Calu3 (cell line): Measurements from ENCODE around the gene MIEF2. TPM values are rescaled to one million over a fixed set of nuclear protein-coding genes. Genes with fewer than 3 reads are reported as not detected.
"Not testable (repeated sequence)": the region's sequence is repeated elsewhere in the genome, so short reads cannot be mapped to it uniquely, and the experiment has no call there.

Experiments
- BruUV-seq: library from RNA; stranded (reverse); fragments of 400-500 nt; replicated peaks from 2 replicates; lab custom pipeline; 2021; lab: Mats Ljungman, UMichigan
- CTCF ChIA-PET: fragments of 300-600 bp; sonication (Branson Sonifier 250); formaldehyde crosslinking; loops from one replicate; lab custom pipeline; 2022; ENCODE audit warnings: antibody characterized with exemption; lab: Charles Lee
- DNase-seq: peaks from one replicate; pipeline ENCODE4 v3.0.0; 2022
- H3K27ac Mint-ChIP-seq: one replicate; pipeline ENCODE4 v1.8.0; 2022; ENCODE audit warnings: mixed read lengths; ENCODE audit not compliant: unreplicated experiment
- H3K27me3 Mint-ChIP-seq: one replicate; pipeline ENCODE4 v1.8.0; 2022; ENCODE audit warnings: mixed read lengths; ENCODE audit not compliant: unreplicated experiment
- H3K36me3 Mint-ChIP-seq: one replicate; pipeline ENCODE4 v1.8.0; 2022; ENCODE audit warnings: mild to moderate bottlenecking, moderate library complexity, mixed read lengths; ENCODE audit not compliant: insufficient read depth, unreplicated experiment
- H3K4me1 Mint-ChIP-seq: one replicate; pipeline ENCODE4 v1.8.0; 2022; ENCODE audit warnings: mild to moderate bottlenecking, low read depth, mixed read lengths; ENCODE audit not compliant: unreplicated experiment
- H3K4me3 Mint-ChIP-seq: one replicate; pipeline ENCODE4 v1.8.0; 2022; ENCODE audit warnings: mild to moderate bottlenecking, low read depth, moderate library complexity, mixed read lengths; ENCODE audit not compliant: unreplicated experiment
- H3K9me3 Mint-ChIP-seq: one replicate; pipeline ENCODE4 v1.8.0; 2022; ENCODE audit warnings: low read depth, mixed read lengths; ENCODE audit not compliant: unreplicated experiment
- intact Hi-C: fragments of 100-400 bp; cut with micrococcal nuclease; formaldehyde crosslinking; loops from one replicate; pipeline ENCODE4 v1.10.0; 2022; ENCODE audit not compliant: unreplicated experiment
- total RNA-seq: library from RNA; stranded (reverse); gene quantifications from 2 replicates; pipeline ENCODE4 v1.2.3, GENCODE V29; 2022
- TF ChIP-seq, protein P1 (sequence below): fragments of 200-600 bp; IDR thresholded peaks from one replicate; pipeline ENCODE4 v1.8.0; 2022; ENCODE audit warnings: antibody characterized with exemption; ENCODE audit not compliant: unreplicated experiment

Gene MIEF2
- total RNA-seq, 1 experiment from 2014 or later: 13.3 TPM

DNA sequence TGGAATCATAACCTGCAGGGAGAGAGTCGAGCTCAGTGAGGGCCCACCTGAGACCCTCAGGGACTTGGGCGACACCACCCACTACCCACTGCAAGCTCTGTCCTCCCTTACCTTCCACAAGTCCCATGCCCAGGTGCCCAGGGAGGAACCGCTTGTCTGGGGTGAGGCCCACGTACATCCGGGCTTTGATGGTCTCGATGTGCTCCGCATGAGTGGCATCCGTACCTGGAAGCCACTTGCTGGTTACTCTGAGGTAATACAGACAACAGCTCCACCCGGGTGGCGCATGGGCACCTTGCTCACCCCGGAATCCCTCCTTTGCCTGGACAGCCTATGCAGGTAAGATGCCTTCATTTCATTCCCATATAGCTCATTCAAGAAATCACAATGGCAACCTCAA lies 24.8 kb downstream of the MIEF2 start:
- DNase-seq: no peak
- Mint-ChIP-seq H3K9me3 (no peaks in the 10 kb centered on the region), H3K27ac (no peak overlapping the region), H3K36me3 (peaks cover 21% of the 10 kb centered on the region), H3K4me3 (no peak overlapping the region), H3K27me3 (no peaks in the 10 kb centered on the region), H3K4me1 (no peaks in the 10 kb centered on the region)
- intact Hi-C loops: no loop called here
- BruUV-seq: no TSS peak
- CTCF ChIA-PET: no interaction called here
- TF ChIP-seq, protein P1, sequence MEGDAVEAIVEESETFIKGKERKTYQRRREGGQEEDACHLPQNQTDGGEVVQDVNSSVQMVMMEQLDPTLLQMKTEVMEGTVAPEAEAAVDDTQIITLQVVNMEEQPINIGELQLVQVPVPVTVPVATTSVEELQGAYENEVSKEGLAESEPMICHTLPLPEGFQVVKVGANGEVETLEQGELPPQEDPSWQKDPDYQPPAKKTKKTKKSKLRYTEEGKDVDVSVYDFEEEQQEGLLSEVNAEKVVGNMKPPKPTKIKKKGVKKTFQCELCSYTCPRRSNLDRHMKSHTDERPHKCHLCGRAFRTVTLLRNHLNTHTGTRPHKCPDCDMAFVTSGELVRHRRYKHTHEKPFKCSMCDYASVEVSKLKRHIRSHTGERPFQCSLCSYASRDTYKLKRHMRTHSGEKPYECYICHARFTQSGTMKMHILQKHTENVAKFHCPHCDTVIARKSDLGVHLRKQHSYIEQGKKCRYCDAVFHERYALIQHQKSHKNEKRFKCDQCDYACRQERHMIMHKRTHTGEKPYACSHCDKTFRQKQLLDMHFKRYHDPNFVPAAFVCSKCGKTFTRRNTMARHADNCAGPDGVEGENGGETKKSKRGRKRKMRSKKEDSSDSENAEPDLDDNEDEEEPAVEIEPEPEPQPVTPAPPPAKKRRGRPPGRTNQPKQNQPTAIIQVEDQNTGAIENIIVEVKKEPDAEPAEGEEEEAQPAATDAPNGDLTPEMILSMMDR: no peak

DNA sequence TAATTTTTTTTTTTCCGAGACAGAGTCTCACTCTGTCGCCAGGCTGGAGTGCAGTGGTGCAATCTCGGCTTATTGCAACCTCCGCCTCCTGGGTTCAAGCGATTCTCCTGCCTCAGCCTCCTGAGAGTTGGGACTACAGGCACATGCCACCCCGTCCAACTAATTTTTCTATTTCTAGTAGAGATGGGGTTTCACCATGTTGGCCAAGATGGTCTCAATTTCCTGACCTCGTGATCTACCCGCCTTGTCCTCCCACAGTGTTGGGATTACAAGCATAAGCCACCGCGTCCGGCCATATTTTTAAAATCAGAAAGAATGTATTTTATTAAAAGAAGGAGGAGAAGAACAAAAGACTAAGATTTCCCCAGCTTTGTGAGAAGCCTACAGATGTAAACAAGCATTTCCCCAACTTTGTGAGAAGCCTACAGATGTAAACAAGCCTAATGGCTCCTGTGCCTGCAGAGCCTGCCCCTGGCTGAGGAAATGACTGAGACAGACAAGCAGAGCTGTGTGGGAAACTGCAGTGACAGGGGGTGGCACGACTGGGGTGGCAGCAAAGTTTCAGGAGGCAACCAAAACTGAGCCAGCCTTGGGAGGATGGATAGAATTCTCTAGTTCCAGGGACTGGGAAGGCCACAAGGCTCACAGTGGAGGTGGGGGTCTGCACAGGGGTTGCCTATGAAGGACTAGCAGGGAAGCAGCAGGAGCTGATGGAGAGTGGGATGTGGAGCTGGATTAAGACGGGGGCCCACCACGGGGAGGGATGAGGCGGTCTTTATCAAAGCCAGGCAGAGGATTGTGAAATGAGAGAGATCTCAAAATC lies 31.5 kb downstream of the MIEF2 start:
- Mint-ChIP-seq H3K27ac (no peak overlapping the region), H3K4me3 (no peak overlapping the region), H3K4me1 (no peaks in the 10 kb centered on the region), H3K9me3 (no peaks in the 10 kb centered on the region), H3K36me3 (peaks cover 20% of the 10 kb centered on the region), H3K27me3 (no peaks in the 10 kb centered on the region)
- TF ChIP-seq, protein P1: no peak
- CTCF ChIA-PET: no interaction called here
- intact Hi-C loops: no loop called here
- no TSS peak for BruUV-seq
- DNase-seq: no peak

DNA sequence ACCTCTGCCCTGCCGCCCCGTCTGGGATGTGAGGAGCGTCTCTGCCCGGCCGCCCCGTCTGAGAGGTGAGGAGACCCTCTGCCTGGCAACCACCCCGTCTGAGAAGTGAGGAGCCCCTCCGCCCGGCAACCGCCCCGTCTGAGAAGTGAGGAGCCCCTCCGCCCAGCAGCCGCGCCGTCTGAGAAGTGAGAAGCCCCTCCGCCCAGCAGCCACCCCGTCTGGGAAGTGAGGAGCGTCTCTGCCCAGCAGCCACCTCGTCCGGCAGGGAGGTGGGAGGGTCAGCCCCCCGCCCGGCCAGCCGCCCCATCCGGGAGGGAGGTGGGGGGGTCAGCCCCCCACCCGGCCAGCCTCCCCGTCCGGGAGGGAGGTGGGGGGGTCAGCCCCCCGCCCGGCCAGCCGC lies 37.6 kb downstream of the MIEF2 start:
- intact Hi-C loops, H3K4me1 Mint-ChIP-seq, CTCF ChIA-PET, DNase-seq, H3K27ac Mint-ChIP-seq, H3K9me3 Mint-ChIP-seq, BruUV-seq, H3K27me3 Mint-ChIP-seq, H3K4me3 Mint-ChIP-seq: not testable (repeated sequence)
- H3K36me3 Mint-ChIP-seq: peaks cover 27% of the 10 kb centered on the region

DNA sequence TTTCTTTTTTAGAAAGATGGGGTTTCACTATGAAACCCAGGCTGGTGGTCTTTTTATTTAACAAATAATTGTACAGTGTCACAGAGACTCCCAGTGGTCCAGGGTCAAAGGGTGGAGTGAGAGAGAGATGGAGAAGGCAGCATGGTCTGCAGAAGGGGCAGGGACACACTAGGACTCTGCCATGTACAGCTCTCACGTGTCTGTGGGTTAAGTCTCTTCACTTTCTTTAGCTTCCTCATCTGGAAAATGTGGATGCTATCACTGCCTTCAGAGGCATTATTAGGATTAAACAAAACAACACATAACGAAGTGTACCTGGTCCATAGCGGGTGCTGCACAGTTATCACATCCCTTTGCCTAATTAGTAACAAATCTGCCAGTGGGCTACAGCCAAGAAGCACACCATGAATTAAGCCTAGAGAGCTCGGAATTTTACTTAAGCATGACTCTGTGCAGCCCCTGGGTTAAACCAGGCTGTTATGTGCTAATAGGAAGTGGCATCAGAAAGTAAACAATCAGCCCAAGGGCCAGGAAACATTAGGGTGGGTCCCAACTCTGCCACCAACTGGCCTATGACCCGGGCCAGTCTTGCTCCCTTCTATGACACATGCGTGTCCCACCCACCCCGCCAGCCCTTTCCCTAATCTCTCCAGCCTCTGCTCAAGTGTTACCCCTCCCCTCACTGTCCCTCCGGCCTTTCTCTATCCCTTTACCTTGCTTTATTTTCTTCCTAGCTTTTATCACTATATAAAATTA lies 40.4 kb downstream of the MIEF2 start:
- Mint-ChIP-seq H3K4me3 (no peak overlapping the region), H3K27me3 (no peaks in the 10 kb centered on the region), H3K9me3 (no peaks in the 10 kb centered on the region), H3K27ac (no peak overlapping the region), H3K4me1 (no peaks in the 10 kb centered on the region), H3K36me3 (peaks cover 15% of the 10 kb centered on the region)
- TF ChIP-seq, protein P1: no peak
- intact Hi-C loops: no loop called here
- no TSS peak for BruUV-seq
- no peak for DNase-seq
- CTCF ChIA-PET: no interaction called here

DNA sequence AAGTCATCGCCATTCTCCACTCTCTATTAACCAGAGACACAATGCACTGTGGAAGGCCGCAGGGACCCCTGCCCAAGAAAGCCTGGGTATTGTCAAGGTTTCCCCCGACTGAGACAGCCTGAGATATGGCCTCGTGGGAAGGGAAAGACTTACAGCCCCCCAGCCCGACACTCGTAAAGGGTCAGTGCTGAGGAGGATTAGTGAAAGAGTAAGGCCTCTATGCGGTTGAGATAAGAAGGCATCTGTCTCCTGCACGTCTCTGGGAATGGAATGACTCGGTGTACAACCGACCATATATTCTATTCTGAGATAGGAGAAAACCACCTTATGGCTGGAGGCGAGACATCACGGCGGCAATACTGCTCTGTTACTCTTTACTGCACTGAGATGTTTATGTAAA lies 42.7 kb downstream of the MIEF2 start:
- H3K36me3 Mint-ChIP-seq: peaks cover 32% of the 10 kb centered on the region
- DNase-seq, H3K4me1 Mint-ChIP-seq, intact Hi-C loops, H3K27ac Mint-ChIP-seq, H3K9me3 Mint-ChIP-seq, H3K4me3 Mint-ChIP-seq, CTCF ChIA-PET, H3K27me3 Mint-ChIP-seq, BruUV-seq: not testable (repeated sequence)
